SIG-M5 (cell line): Measurements from ENCODE around the gene PLEKHG1.

ENCODE experiments used
- DNase-seq: peaks from one replicate; lab custom pipeline; 2025; lab: John Stamatoyannopoulos, UW

The PLEKHG1 gene

DNA sequence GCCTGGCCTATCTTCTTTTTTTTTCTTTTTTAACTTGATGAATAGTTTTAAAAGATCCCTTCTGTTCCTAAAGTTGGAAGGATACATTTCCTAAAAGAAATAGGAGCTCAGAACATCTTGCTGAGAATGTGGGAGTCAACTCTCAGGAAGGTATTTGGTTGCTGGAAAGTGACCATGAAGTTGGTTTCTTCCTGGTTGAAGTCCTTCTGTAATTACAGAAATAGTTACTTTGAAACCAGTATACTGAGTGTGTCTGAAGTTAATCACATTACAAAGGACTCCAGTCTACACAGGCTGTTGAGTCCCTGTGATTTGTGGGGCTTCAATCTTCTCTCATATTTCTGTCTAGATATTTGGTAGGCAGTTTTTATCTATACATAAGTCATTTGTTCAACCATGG lies 9.8 kb upstream of the PLEKHG1 start:
- no peak for DNase-seq

DNA sequence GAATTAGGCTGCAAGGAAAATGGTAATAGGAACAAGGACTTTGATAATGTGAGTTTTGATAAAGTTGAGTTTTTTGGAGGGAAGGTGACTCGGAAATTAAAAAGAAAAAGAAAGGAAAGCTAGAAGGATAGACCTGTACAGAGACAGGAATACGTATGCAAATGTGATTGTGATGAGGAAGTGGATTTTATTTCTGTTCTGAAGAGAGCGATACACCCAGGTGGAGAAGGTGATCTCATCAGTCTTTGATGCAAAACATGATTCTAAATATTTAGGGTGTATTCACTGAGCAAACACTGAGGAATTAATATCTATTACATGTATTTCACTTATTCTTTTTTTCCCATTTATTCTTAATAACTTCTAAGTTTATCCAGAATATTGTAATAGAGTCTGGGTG lies 9.2 kb upstream of the PLEKHG1 start:
- no peak for DNase-seq

GRCh38 chr6:150592377-150592995 lies 7.2 kb upstream of the PLEKHG1 start:
- DNase-seq = no peak

- no peak for DNase-seq
Measured at GRCh38 chr6:150593119-150593518, 6.6 kb upstream of the PLEKHG1 start.

- DNase-seq = no peak
Measured at GRCh38 chr6:150596439-150596838, 3.2 kb upstream of the PLEKHG1 start.

DNA sequence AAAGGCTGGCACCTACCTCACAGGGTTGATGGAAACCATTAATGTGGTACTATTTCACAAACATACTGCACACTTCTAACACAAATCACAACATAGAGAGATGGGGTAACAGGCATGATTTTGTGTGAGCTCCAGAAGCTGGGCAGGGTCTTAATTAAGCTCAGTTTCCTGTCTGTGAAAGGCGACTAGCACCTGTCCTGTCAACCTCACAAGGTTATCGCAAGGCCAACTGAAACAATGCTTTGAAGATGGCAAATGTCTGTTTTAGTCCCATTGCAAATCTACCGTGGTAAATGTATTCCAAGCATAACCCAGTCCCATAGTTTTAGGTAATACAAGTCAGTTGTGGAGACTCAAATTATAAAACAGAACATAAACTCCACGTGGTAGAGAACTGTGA lies 1.3 kb upstream of the PLEKHG1 start:
- DNase-seq = no peak

DNA sequence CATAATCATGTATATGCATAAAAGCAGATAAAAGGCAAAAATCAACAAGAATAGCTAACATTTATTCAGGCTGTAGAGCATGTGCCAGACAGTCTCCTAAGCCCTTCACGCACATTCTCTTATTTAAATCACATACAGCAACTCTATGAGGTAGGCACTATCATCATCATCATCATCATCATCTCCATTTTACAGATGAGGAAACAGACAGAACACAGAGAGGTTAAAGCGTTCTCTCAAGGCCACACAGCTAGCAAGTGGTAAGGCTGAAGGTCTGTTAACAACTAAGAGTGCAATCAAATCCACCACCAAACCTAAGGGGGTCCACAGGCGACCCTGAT lies 857 bp upstream of the PLEKHG1 start:
- no peak for DNase-seq

DNA sequence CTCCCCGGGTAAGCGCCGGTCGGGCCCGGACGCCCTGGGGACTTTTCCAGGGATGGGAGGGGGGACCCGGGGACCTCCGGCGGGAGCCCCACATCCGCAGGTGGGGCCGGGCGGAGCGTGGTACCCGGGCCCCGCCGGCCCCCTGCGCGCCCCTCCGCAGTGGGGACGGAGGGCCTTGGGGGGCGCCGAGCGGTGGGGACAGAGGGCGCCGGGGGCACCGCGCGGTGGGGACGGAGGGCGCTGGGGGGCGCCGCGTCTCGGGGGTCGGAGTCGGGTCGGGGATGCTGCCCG lies 270 bp downstream of the PLEKHG1 start:
- DNase-seq = no peak

- DNase-seq = no peak
Measured at GRCh38 chr6:150600301-150601017, 774 bp downstream of the PLEKHG1 start.

GRCh38 chr6:150601439-150601838 lies 1.8 kb downstream of the PLEKHG1 start:
- no peak for DNase-seq

DNA sequence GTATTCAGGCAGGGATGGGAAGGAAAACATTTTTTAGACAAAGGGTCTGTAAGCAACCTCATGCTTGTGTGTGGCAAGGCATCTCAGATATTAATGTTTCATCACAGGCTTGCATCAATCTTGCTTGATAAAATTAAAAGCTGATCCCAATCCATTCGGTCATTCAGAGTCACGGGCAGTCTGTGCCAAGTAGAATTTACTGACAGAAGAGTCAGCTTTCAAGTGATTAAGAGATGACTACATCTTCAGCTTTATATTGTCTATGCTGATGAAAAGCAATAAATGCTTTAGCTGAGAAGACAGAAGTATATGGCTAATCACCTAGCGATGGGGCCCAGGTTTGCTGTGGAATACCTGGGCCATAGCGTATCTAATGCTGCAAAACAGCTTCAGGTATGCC lies 3.5 kb downstream of the PLEKHG1 start:
- DNase-seq = no peak

- no peak for DNase-seq
Measured at GRCh38 chr6:150604467-150604866, 4.8 kb downstream of the PLEKHG1 start.

DNA sequence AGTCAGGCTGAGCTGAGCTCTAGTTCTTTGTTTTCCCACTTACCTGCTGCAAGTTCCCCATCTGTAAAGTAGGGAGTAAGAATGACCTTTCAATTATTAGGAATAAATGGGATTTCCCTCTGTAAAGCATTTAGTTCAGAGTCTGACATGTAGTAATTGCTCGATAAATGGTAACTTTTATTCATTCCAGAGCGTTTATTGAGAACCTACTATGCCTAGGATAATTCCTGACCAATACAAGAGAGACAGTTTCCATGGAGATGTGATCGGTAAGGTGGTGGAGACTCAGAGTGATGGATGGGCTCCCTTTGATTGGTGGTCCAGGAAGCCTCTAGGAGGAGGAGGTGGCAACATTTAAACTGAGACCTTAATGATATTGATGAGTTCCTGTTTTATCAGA lies 5.6 kb downstream of the PLEKHG1 start:
- DNase-seq = no peak

- no peak for DNase-seq
Measured at GRCh38 chr6:150606168-150606591, 6.5 kb downstream of the PLEKHG1 start.

DNA sequence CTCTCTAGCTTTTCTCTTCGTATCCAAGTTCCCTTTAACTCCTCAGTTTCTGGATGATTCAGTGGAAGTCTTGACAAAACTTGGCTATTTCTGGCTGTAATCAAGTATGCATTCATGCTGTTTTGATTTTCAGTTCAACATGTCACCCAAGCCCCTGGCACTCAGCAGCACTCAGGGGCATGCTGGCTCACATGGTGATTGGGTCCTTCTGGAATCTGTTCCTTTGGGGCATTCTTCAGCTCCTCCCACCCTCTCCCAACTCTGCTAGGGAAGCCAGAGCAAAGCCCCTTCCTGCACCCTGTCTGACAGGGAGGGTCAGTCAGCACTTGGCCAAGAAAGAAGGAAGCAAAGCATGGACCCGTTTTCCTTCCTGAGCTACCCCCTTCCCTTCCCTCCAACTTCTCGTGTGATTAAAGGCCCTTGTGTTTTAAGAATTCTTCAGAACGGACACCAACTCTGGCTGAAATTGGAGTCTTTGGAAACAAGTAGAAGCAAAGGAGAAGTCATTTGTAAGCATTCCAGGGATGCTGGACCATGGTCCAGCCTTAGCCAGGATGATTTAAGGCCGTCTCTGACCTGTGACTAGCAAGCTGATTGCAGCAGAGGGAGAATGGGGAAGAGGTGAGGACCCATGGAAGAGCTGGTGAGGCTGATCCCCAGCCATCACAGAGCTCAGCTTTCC lies 7.1 kb downstream of the PLEKHG1 start:
- no peak for DNase-seq

GRCh38 chr6:150607329-150607650 lies 7.6 kb downstream of the PLEKHG1 start:
- no peak for DNase-seq

GRCh38 chr6:150610584-150610983 lies 10.9 kb downstream of the PLEKHG1 start:
- no peak for DNase-seq

GRCh38 chr6:150613269-150613668 lies 13.6 kb downstream of the PLEKHG1 start:
- no peak for DNase-seq

DNA sequence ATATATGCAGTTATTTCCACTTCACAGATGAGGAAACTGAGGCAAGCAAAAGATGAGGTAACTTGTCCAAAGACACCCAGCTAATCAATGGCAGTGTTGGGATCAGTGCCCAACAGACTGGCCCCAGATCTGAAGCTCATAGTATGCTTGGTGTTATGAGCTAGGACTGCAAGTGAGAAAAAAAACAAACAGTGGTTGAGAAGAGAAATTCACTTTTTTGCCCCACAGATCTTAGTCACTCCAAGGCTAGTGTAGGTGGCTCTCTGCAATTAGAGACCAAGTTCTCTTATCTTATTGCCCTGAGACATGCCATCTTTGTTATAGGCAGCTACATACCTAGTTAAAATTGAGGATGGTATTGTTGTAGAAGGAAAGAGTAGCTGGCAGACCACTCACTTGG lies 16.3 kb downstream of the PLEKHG1 start:
- no peak for DNase-seq

GRCh38 chr6:150616586-150616985 lies 16.9 kb downstream of the PLEKHG1 start:
- no peak for DNase-seq

GRCh38 chr6:150617062-150617461 lies 17.4 kb downstream of the PLEKHG1 start:
- DNase-seq = no peak

DNA sequence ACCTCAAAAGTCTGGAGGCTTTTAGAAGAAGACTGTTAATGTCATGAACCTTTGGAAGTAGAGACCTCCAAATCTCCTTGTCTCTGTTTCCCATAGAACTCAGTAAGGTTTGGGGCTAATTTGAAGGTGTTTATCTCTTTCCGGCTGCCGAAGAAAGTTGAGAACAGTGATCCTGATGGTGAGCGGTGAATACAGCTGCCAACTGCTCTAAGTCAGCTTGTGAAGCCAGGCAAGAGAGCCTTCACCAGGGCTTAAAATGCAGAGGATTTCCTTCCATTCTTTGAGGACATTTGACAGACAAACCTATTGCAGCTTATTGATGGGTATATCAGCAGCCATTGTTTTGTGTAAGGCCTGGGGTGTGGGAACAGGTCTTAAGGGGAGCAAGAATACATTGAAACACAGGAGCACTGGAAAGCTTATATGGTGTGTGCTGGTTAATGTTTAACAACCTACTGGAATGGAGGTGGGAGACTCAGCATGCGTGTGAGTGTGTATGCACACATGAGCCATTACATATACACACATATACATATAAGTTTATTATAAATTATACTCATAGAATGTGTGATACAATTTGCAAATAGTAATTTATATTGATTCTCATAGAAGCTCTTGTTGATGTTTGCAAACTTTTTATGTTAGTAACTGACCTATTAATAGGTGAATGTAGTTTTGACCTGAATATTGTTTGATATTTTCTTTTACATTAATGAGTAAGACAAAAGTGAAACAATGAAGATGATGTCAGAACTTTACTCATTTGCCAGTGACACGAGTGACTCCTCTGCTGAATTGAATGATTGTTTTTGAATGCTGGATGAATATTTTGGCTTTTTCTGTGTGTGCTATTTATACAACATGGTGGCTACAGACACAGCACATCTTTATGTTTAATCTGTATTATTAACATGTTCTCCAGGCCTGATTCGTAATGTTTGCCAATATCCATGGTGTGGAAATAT lies 18.1 kb downstream of the PLEKHG1 start:
- DNase-seq = no peak

GRCh38 chr6:150619275-150619674 lies 19.6 kb downstream of the PLEKHG1 start:
- DNase-seq = no peak
